ENCODE measurements around the gene LYZL4. TPM values are rescaled to one million over a fixed set of nuclear protein-coding genes. Genes with fewer than 3 reads are reported as not detected.

Gene LYZL4
- polyA plus RNA-seq, 1 donor = not detected

DNA sequence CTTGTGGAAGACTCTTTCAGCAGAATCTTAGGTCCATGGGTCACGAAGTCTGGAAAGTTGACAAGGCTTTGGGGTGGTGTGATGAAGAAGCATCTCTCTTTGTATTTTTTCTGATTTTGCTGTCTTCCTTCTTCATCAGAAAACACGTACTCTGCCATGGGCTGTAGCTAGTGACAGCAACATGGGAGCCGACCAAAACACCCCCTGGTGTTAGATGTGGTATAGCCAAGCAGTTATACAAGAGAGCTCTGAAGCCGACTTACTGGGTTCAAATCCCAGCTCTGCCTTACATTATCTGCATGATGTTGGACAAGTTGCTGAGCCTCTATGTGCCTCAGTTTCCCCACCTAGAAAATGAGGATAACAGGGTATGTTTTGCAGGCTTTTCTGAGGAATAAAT lies 32.9 kb upstream of the LYZL4 start:
- no CpG with 5 or more reads among the region's 4 CpGs for WGBS (ENCODE audit: insufficient coverage, low lambda C conversion rate)
- Histone ChIP-seq H3K36me3 (ENCODE audit: control insufficient read depth, insufficient read depth, low read length) (no peaks in the 10 kb centered on the region), H3K4me3 (ENCODE audit: low read length) (no peak overlapping the region), H3K27me3 (ENCODE audit: control insufficient read depth, insufficient read depth, low read length) (no peaks in the 10 kb centered on the region), H3K9me3 (ENCODE audit: control insufficient read depth, low read depth, low read length) (no peaks in the 10 kb centered on the region), H3K4me1 (ENCODE audit: control insufficient read depth, insufficient read depth, low read length) (peaks cover 8% of the 10 kb centered on the region), H3K27ac (ENCODE audit: low read length) (no peak overlapping the region)
- DNase-seq = no peak

DNA sequence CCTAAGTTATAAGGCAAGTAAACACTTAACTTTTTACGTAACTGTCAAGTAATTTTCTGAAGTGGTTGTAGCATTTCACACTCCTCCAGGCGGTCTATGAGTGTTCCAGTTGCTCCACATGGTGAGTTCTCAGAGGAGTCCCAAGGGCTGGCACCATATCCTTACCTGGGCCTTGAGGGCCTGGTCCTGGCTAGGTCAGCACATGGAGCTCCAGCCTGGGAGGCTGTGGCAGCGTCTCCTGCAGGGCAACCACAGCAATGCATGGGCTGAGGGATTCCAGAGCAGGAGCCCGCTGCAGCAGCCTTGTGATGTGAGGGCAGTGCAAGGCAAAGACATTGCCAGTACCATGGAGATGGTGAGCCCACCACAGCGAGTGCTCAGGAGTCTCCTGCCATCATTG lies 32.2 kb upstream of the LYZL4 start:
- no CpG with 5 or more reads among the region's 5 CpGs for WGBS (ENCODE audit: insufficient coverage, low lambda C conversion rate)
- Histone ChIP-seq H3K27me3 (ENCODE audit: control insufficient read depth, insufficient read depth, low read length) (no peaks in the 10 kb centered on the region), H3K36me3 (ENCODE audit: control insufficient read depth, insufficient read depth, low read length) (no peaks in the 10 kb centered on the region), H3K27ac (ENCODE audit: low read length) (no peak overlapping the region), H3K9me3 (ENCODE audit: control insufficient read depth, low read depth, low read length) (no peaks in the 10 kb centered on the region), H3K4me3 (ENCODE audit: low read length) (no peak overlapping the region), H3K4me1 (ENCODE audit: control insufficient read depth, insufficient read depth, low read length) (peaks cover 8% of the 10 kb centered on the region)
- DNase-seq = no peak

GRCh38 chr3:42441791-42442190 lies 31.4 kb upstream of the LYZL4 start:
- Histone ChIP-seq H3K36me3 (ENCODE audit: control insufficient read depth, insufficient read depth, low read length) (no peaks in the 10 kb centered on the region), H3K9me3 (ENCODE audit: control insufficient read depth, low read depth, low read length) (no peaks in the 10 kb centered on the region), H3K4me1 (ENCODE audit: control insufficient read depth, insufficient read depth, low read length) (peaks cover 4% of the 10 kb centered on the region), H3K4me3 (ENCODE audit: low read length) (no peak overlapping the region), H3K27ac (ENCODE audit: low read length) (no peak overlapping the region), H3K27me3 (ENCODE audit: control insufficient read depth, insufficient read depth, low read length) (no peaks in the 10 kb centered on the region)
- no CpG with 5 or more reads among the region's 2 CpGs for WGBS (ENCODE audit: insufficient coverage, low lambda C conversion rate)
- no peak for DNase-seq

DNA sequence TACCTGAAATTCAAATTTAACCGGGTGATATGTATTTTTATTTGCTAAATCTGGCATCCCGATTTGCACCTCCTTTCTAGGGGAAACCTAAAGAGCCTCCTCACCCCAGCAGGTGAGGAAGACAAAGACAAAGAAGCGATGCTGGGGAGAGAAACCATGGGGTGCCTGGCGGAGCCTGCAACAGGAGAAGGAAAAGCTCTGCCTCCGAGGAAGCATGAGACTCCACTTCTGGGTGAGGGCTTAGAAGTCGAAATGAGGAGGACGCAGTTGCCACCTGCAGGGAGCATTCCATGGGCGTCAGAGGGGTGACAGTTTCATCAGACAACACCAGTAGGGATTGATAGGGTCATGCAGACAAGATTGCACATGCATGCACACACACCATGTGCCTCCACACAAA lies 30.5 kb upstream of the LYZL4 start:
- DNase-seq = no peak
- Histone ChIP-seq H3K27ac (ENCODE audit: low read length) (no peak overlapping the region), H3K36me3 (ENCODE audit: control insufficient read depth, insufficient read depth, low read length) (no peaks in the 10 kb centered on the region), H3K27me3 (ENCODE audit: control insufficient read depth, insufficient read depth, low read length) (no peaks in the 10 kb centered on the region), H3K4me1 (ENCODE audit: control insufficient read depth, insufficient read depth, low read length) (no peaks in the 10 kb centered on the region), H3K4me3 (ENCODE audit: low read length) (no peak overlapping the region), H3K9me3 (ENCODE audit: control insufficient read depth, low read depth, low read length) (no peaks in the 10 kb centered on the region)
- no CpG with 5 or more reads among the region's 8 CpGs for WGBS (ENCODE audit: insufficient coverage, low lambda C conversion rate)

DNA sequence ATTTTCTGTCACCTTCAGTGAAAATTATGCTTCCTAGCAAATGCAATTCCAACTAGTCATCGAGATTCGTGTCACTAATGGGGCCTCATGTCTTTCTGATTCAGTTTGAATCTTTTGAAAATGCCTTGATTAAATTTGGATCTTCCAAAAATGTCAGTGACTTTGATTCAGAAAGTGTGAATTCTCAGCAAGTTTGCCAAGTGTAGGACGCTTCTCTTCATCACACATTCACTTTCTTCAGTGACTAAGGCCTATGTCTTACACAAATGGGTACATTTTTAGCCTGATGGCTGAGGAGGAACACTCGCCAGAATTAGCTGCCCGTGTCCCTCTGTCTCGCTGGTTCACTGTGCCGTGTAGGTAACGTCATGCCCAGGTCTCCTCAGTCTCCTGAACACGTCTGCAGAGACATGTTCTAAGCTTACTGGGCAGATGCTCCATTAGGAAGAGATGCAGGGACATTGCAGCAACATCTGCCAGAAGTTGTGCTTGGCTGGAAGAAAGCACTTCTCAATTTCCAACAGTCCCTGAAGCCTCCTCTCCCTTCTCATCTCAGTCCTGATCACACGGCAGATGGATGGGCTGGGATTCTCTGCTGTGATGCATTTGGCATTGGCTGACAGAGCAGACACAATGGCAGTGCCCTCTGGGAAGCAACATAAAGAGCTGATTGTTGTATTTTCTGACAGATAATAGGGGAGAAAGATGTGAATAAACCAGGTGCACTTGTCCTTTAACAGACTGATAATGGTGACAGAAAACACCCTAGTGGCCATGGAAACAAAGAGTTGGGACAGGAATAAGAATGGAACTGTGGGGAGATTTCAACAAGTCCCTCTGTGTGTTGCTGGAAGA lies 29.1 kb upstream of the LYZL4 start:
- Histone ChIP-seq H3K27me3 (ENCODE audit: control insufficient read depth, insufficient read depth, low read length) (no peaks in the 10 kb centered on the region), H3K36me3 (ENCODE audit: control insufficient read depth, insufficient read depth, low read length) (no peaks in the 10 kb centered on the region), H3K4me3 (ENCODE audit: low read length) (no peak overlapping the region), H3K4me1 (ENCODE audit: control insufficient read depth, insufficient read depth, low read length) (no peaks in the 10 kb centered on the region), H3K9me3 (ENCODE audit: control insufficient read depth, low read depth, low read length) (no peaks in the 10 kb centered on the region), H3K27ac (ENCODE audit: low read length) (no peak overlapping the region)
- WGBS (ENCODE audit: insufficient coverage, low lambda C conversion rate) = 90% methylated on average over 2 of the region's 10 CpGs
- DNase-seq = no peak

DNA sequence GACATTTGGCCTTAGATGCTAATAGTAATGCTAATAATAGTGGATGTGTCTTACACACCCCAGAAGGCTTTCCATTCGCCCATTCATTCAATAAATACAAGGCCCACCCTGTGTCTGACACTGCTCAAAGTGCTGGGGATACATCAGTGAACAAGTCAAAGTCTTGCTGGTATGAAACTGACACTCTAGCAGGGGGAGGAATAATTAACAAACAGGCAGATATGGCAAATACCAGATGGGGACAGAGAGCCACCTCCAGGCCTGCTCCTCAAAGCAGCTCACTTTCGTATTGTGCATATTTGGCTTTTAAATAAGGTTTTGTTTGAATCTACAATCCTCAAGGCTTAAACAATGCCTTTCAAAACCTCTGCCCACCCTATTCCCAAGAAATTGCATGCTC lies 28.3 kb upstream of the LYZL4 start:
- no peaks in the 10 kb centered on the region for H3K9me3 ChIP-seq (ENCODE audit: control insufficient read depth, low read depth, low read length)
- DNase-seq = no peak
- no CpG with 5 or more reads among the region's 2 CpGs for WGBS (ENCODE audit: insufficient coverage, low lambda C conversion rate)
- H3K27ac ChIP-seq (ENCODE audit: low read length) = no peak overlapping the region
- H3K36me3 ChIP-seq (ENCODE audit: control insufficient read depth, insufficient read depth, low read length) = no peaks in the 10 kb centered on the region
- H3K4me1 ChIP-seq (ENCODE audit: control insufficient read depth, insufficient read depth, low read length) = no peaks in the 10 kb centered on the region
- H3K27me3 ChIP-seq (ENCODE audit: control insufficient read depth, insufficient read depth, low read length) = no peaks in the 10 kb centered on the region
- no peak overlapping the region for H3K4me3 ChIP-seq (ENCODE audit: low read length)

DNA sequence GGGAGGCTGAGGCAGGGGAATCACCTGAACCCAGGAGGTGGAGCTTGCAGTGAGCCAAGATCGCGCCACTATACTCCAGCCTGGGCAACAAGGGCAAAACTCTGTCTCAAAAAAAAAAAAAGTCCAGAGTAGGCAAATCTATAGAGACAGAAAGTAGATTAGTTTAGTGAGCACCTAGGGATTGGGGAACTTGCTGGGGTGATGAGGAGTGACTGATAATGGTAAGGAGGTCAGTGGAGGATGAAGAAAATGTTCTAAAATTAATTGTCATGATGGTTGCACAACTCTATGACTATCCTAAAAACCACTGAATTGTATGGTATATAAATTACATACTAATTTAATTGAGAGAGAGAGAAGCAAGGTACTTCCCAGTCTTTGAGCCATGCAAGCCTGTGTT lies 27.8 kb upstream of the LYZL4 start:
- Histone ChIP-seq H3K4me3 (ENCODE audit: low read length) (no peak overlapping the region), H3K36me3 (ENCODE audit: control insufficient read depth, insufficient read depth, low read length) (no peaks in the 10 kb centered on the region), H3K27me3 (ENCODE audit: control insufficient read depth, insufficient read depth, low read length) (no peaks in the 10 kb centered on the region), H3K9me3 (ENCODE audit: control insufficient read depth, low read depth, low read length) (no peaks in the 10 kb centered on the region), H3K27ac (ENCODE audit: low read length) (no peak overlapping the region), H3K4me1 (ENCODE audit: control insufficient read depth, insufficient read depth, low read length) (no peaks in the 10 kb centered on the region)
- WGBS (ENCODE audit: insufficient coverage, low lambda C conversion rate) = no CpG with 5 or more reads among the region's 2 CpGs
- DNase-seq = no peak

- DNase-seq = no peak
- Histone ChIP-seq H3K9me3 (ENCODE audit: control insufficient read depth, low read depth, low read length) (no peaks in the 10 kb centered on the region), H3K27ac (ENCODE audit: low read length) (no peak overlapping the region), H3K4me1 (ENCODE audit: control insufficient read depth, insufficient read depth, low read length) (no peaks in the 10 kb centered on the region), H3K36me3 (ENCODE audit: control insufficient read depth, insufficient read depth, low read length) (no peaks in the 10 kb centered on the region), H3K27me3 (ENCODE audit: control insufficient read depth, insufficient read depth, low read length) (no peaks in the 10 kb centered on the region), H3K4me3 (ENCODE audit: low read length) (no peak overlapping the region)
- 14% methylated on average over 1 of the region's 5 CpGs for WGBS (ENCODE audit: insufficient coverage, low lambda C conversion rate)
These were observed 24.5 kb upstream of the LYZL4 start for GRCh38 chr3:42434777-42435380.

- no peak for DNase-seq
- no peaks in the 10 kb centered on the region for H3K4me1 ChIP-seq (ENCODE audit: control insufficient read depth, insufficient read depth, low read length)
- H3K27me3 ChIP-seq (ENCODE audit: control insufficient read depth, insufficient read depth, low read length) = no peaks in the 10 kb centered on the region
- H3K4me3 ChIP-seq (ENCODE audit: low read length) = no peak overlapping the region
- H3K27ac ChIP-seq (ENCODE audit: low read length) = no peak overlapping the region
- WGBS (ENCODE audit: insufficient coverage, low lambda C conversion rate) = no CpG with 5 or more reads among the region's 2 CpGs
- no peaks in the 10 kb centered on the region for H3K36me3 ChIP-seq (ENCODE audit: control insufficient read depth, insufficient read depth, low read length)
- H3K9me3 ChIP-seq (ENCODE audit: control insufficient read depth, low read depth, low read length) = no peaks in the 10 kb centered on the region
These were observed 22.1 kb upstream of the LYZL4 start for GRCh38 chr3:42432485-42432884.

DNA sequence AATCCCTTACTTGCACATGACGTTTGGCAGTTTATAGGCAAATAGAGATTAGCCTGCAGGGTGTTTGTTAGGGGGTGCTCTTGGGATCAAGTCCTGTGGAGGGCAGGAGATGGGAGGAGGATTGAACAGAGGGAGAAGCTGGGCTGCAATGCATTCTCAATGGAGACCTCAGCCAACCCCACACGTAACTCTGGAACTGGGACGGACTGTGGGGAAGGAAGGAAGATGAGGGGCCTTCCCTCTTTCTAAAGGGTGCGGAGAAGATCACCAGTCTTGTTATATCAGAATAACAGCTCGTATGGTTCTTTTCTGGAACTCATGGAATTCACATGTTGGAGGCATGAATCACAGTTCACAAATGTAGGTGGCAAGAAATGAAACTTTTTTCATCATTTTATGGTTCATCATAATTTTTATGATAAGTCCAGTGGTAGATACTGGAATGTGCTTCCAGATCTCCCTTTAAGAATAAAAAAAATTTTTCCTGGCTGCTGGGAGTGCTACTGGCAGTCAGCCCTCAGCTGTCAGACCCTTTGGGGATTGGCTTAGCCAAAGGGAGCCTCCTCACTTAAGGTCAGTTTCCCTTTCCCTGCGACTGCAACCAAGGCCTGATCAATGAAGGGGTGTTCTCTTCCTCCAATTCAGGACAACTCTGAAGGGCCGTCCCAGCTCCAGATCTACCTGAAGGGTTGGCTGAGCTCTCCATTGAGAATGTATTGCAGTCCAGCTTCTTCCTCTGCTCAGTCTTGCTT lies 20.5 kb upstream of the LYZL4 start:
- Histone ChIP-seq H3K9me3 (ENCODE audit: control insufficient read depth, low read depth, low read length) (no peaks in the 10 kb centered on the region), H3K4me1 (ENCODE audit: control insufficient read depth, insufficient read depth, low read length) (no peaks in the 10 kb centered on the region), H3K27me3 (ENCODE audit: control insufficient read depth, insufficient read depth, low read length) (no peaks in the 10 kb centered on the region), H3K27ac (ENCODE audit: low read length) (no peak overlapping the region), H3K36me3 (ENCODE audit: control insufficient read depth, insufficient read depth, low read length) (no peaks in the 10 kb centered on the region), H3K4me3 (ENCODE audit: low read length) (no peak overlapping the region)
- no peak for DNase-seq
- WGBS (ENCODE audit: insufficient coverage, low lambda C conversion rate) = 100% methylated on average over 1 of the region's 7 CpGs

All from large intestine (tissue), 3 donors.